Measurements from ENCODE around the gene ATP10B. TPM values are rescaled to one million over a fixed set of nuclear protein-coding genes. Genes with fewer than 3 reads are reported as not detected.

The ATP10B gene
- total RNA-seq, 1 experiment from 2014 or later = 0.11 TPM

DNA sequence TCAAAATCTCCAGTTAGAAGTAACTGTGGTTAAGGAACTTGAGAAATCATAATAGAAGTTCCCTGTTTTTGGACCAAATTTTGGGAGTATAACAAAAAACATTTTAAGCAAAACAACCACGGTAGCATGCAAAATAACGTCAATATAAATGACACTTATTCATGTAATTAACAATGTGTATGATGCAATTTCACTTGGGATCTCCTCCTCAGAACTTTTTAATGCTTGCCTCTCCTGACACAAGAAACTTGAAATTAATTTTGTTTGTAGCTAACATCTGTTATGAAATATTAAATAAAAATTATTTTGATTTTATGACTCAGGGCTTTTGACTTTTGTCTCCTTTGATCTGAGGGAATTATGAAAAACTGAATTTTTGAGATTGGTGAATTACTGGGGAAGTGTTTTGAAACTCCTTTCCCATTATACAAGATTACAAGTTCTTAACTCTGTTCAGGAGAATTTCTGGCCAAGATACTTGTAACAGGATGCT lies 149.7 kb downstream of the ATP10B start:
- peaks cover 10% of the 10 kb centered on the region for H3K9me3 Mint-ChIP-seq
- ATAC-seq (no peak), DNase-seq (ENCODE audit: low spot score) (no peak)
- H3K27me3 Mint-ChIP-seq (ENCODE audit: low read depth) = no peaks in the 10 kb centered on the region
- H3K36me3 Mint-ChIP-seq = no peaks in the 10 kb centered on the region; the same call in 1 of the 2 replicates
- no peak overlapping the region for H3K4me3 Mint-ChIP-seq
- no peaks in the 10 kb centered on the region for H3K4me1 Mint-ChIP-seq
- ChIA-PET CTCF (no interaction called here), POLR2A (no interaction called here)
- H3K27ac Mint-ChIP-seq = no peak overlapping the region
- no peak for TF ChIP-seq NR2C2 (CRISPR knock-in tag; IDR thresholded peaks at IDR 0.05)
- TF ChIP-seq CREM (CRISPR knock-in tag; IDR thresholded peaks at IDR 0.05) = no peak
- TF ChIP-seq ZNF317 (CRISPR knock-in tag; IDR thresholded peaks at IDR 0.05; ENCODE audit: borderline replicate concordance, low read depth) = no peak
- no peak for TF ChIP-seq PRRX2 (CRISPR knock-in tag; IDR thresholded peaks at IDR 0.05)
- no peak for TF ChIP-seq E2F4 (CRISPR knock-in tag; IDR thresholded peaks at IDR 0.05; ENCODE audit: borderline replicate concordance, low read depth)
- TF ChIP-seq IRF2 (CRISPR knock-in tag; IDR thresholded peaks at IDR 0.05; ENCODE audit: borderline replicate concordance, low read depth) = no peak

- POLR2A ChIA-PET = no interaction called here
- Mint-ChIP-seq H3K4me1 (no peaks in the 10 kb centered on the region), H3K27me3 (ENCODE audit: low read depth) (no peaks in the 10 kb centered on the region), H3K9me3 (peaks cover 10% of the 10 kb centered on the region), H3K4me3 (no peak overlapping the region), H3K36me3 (no peaks in the 10 kb centered on the region; the same call in 1 of the 2 replicates), H3K27ac (no peak overlapping the region)
- ATAC-seq (no peak), DNase-seq (ENCODE audit: low spot score) (no peak)
- TF ChIP-seq NR2C2 (CRISPR knock-in tag; IDR thresholded peaks at IDR 0.05) = no peak
- no peak for TF ChIP-seq TEAD4 (CRISPR knock-in tag; IDR thresholded peaks at IDR 0.05)
- no peak for TF ChIP-seq ZBTB43 (CRISPR knock-in tag; IDR thresholded peaks at IDR 0.05)
- no peak for TF ChIP-seq CDX4 (CRISPR knock-in tag; IDR thresholded peaks at IDR 0.05; ENCODE audit: borderline replicate concordance)
- TF ChIP-seq GRHL2 (CRISPR knock-in tag; IDR thresholded peaks at IDR 0.05; ENCODE audit: insufficient replicate concordance, severe bottlenecking) = no peak
- TF ChIP-seq NFE2L1 (CRISPR knock-in tag; IDR thresholded peaks at IDR 0.05) = no peak
- TF ChIP-seq GABPB1 (CRISPR knock-in tag; IDR thresholded peaks at IDR 0.05) = no peak
- TF ChIP-seq TCF7 (CRISPR knock-in tag; IDR thresholded peaks at IDR 0.05; ENCODE audit: low read depth) = no peak
- TF ChIP-seq ZNF425 (CRISPR knock-in tag; conservative IDR thresholded peaks at IDR 0.05) = no peak
- TF ChIP-seq FOXK1 (CRISPR knock-in tag; IDR thresholded peaks at IDR 0.05) = no peak
- TF ChIP-seq, protein P1, sequence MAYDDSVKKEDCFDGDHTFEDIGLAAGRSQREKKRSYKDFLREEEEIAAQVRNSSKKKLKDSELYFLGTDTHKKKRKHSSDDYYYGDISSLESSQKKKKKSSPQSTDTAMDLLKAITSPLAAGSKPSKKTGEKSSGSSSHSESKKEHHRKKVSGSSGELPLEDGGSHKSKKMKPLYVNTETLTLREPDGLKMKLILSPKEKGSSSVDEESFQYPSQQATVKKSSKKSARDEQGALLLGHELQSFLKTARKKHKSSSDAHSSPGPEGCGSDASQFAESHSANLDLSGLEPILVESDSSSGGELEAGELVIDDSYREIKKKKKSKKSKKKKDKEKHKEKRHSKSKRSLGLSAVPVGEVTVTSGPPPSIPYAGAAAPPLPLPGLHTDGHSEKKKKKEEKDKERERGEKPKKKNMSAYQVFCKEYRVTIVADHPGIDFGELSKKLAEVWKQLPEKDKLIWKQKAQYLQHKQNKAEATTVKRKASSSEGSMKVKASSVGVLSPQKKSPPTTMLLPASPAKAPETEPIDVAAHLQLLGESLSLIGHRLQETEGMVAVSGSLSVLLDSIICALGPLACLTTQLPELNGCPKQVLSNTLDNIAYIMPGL (CRISPR knock-in tag; IDR thresholded peaks at IDR 0.05) = no peak
- TF ChIP-seq TP53 (CRISPR knock-in tag; IDR thresholded peaks at IDR 0.05) = no peak
- CTCF ChIA-PET = no interaction called here
These were observed 150.6 kb downstream of the ATP10B start for GRCh38 chr5:160701403-160701802.

Measured in WTC11 (cell line).